ENCODE measurements around the gene NPY4R2. TPM values are rescaled to one million over a fixed set of nuclear protein-coding genes. Genes with fewer than 3 reads are reported as not detected.
"Not testable (repeated sequence)": the region's sequence is repeated elsewhere in the genome, so short reads cannot be mapped to it uniquely, and the experiment has no call there.

The NPY4R2 gene
- total RNA-seq (not detected), total RNA-seq (0 reads per million in 172 experiments)
- polyA plus RNA-seq (2013, experiment 1 of 2), result not detected
- polyA plus RNA-seq (2013, experiment 2 of 2), result not detected

- POLR2A ChIA-PET, result not testable (repeated sequence)
These were observed at the start of gene NPY4R2 for GRCh38 chr10:47918475-47918874. Gene NPY4R2 (plus strand): TSS chr10:47918662. CDS start chr10:47921988, 3,326 bp downstream.

GRCh38 chr10:47870887-47871286 is 47.6 kb upstream of the NPY4R2 start:
- CTCF ChIA-PET; H3K27ac Mint-ChIP-seq; ATAC-seq (ENCODE audit: poor library complexity); H3K36me3 ChIP-seq (ENCODE audit: insufficient read depth, low read length); DNase-seq; H3K9me3 ChIP-seq (ENCODE audit: control insufficient read depth in 1 of 2, insufficient read depth in 1 of 2, low read length in 2 of 2); H3K9me3 Mint-ChIP-seq; H3K27me3 ChIP-seq (ENCODE audit: control insufficient read depth in 1 of 2, insufficient read depth in 2 of 2, low read length in 2 of 2); H3K27me3 Mint-ChIP-seq; intact Hi-C loops (cut with DNase I, micrococcal nuclease); H3K36me3 Mint-ChIP-seq (ENCODE audit: low read depth); H3K27ac ChIP-seq (ENCODE audit: low read depth in 1 of 2, low read length in 2 of 2); H3K4me3 ChIP-seq (ENCODE audit: low read length); H3K4me3 Mint-ChIP-seq; POLR2A ChIA-PET; H3K4me1 ChIP-seq (ENCODE audit: insufficient read depth, low read length); H3K4me1 Mint-ChIP-seq (ENCODE audit: low read depth): not testable (repeated sequence)

More at GRCh38 chr10:47918475-47918874, at the start of gene NPY4R2:
- H3K27ac ChIP-seq (ENCODE audit: low read depth in 1 of 2, low read length in 2 of 2); intact Hi-C loops (cut with DNase I, micrococcal nuclease); H3K9me3 ChIP-seq (ENCODE audit: control insufficient read depth in 1 of 2, insufficient read depth in 1 of 2, low read length in 2 of 2); H3K4me1 Mint-ChIP-seq (ENCODE audit: low read depth); H3K9me3 Mint-ChIP-seq; H3K4me3 ChIP-seq (ENCODE audit: low read length); H3K4me3 Mint-ChIP-seq; ATAC-seq (ENCODE audit: poor library complexity); H3K27ac Mint-ChIP-seq; H3K27me3 Mint-ChIP-seq; H3K36me3 Mint-ChIP-seq (ENCODE audit: low read depth); CTCF ChIA-PET; DNase-seq; H3K4me1 ChIP-seq (ENCODE audit: insufficient read depth, low read length); H3K27me3 ChIP-seq (ENCODE audit: control insufficient read depth in 1 of 2, insufficient read depth in 2 of 2, low read length in 2 of 2); H3K36me3 ChIP-seq (ENCODE audit: insufficient read depth, low read length): not testable (repeated sequence)

GRCh38 chr10:47871485-47872180 is 46.8 kb upstream of the NPY4R2 start:
- H3K9me3 ChIP-seq (ENCODE audit: control insufficient read depth in 1 of 2, insufficient read depth in 1 of 2, low read length in 2 of 2); ATAC-seq (ENCODE audit: poor library complexity); H3K36me3 ChIP-seq (ENCODE audit: insufficient read depth, low read length); H3K27ac ChIP-seq (ENCODE audit: low read depth in 1 of 2, low read length in 2 of 2); H3K36me3 Mint-ChIP-seq (ENCODE audit: low read depth); POLR2A ChIA-PET; H3K27ac Mint-ChIP-seq; H3K4me1 Mint-ChIP-seq (ENCODE audit: low read depth); H3K27me3 Mint-ChIP-seq; H3K4me3 Mint-ChIP-seq; H3K9me3 Mint-ChIP-seq; H3K27me3 ChIP-seq (ENCODE audit: control insufficient read depth in 1 of 2, insufficient read depth in 2 of 2, low read length in 2 of 2); CTCF ChIA-PET; H3K4me1 ChIP-seq (ENCODE audit: insufficient read depth, low read length); intact Hi-C loops (cut with DNase I, micrococcal nuclease); DNase-seq; H3K4me3 ChIP-seq (ENCODE audit: low read length): not testable (repeated sequence)

GRCh38 chr10:47872236-47872635 is 46.2 kb upstream of the NPY4R2 start:
- H3K4me1 ChIP-seq (ENCODE audit: insufficient read depth, low read length); H3K27me3 ChIP-seq (ENCODE audit: control insufficient read depth in 1 of 2, insufficient read depth in 2 of 2, low read length in 2 of 2); H3K4me1 Mint-ChIP-seq (ENCODE audit: low read depth); H3K9me3 ChIP-seq (ENCODE audit: control insufficient read depth in 1 of 2, insufficient read depth in 1 of 2, low read length in 2 of 2); H3K36me3 ChIP-seq (ENCODE audit: insufficient read depth, low read length); H3K27me3 Mint-ChIP-seq; CTCF ChIA-PET; H3K27ac ChIP-seq (ENCODE audit: low read depth in 1 of 2, low read length in 2 of 2); H3K4me3 ChIP-seq (ENCODE audit: low read length); DNase-seq; H3K27ac Mint-ChIP-seq; H3K4me3 Mint-ChIP-seq; H3K36me3 Mint-ChIP-seq (ENCODE audit: low read depth); intact Hi-C loops (cut with DNase I, micrococcal nuclease); POLR2A ChIA-PET; ATAC-seq (ENCODE audit: poor library complexity); H3K9me3 Mint-ChIP-seq: not testable (repeated sequence)

- H3K4me3 Mint-ChIP-seq; H3K9me3 Mint-ChIP-seq; ATAC-seq (ENCODE audit: poor library complexity); H3K4me3 ChIP-seq (ENCODE audit: low read length); H3K36me3 ChIP-seq (ENCODE audit: insufficient read depth, low read length); DNase-seq; H3K27me3 ChIP-seq (ENCODE audit: control insufficient read depth in 1 of 2, insufficient read depth in 2 of 2, low read length in 2 of 2); H3K27ac Mint-ChIP-seq; H3K4me1 ChIP-seq (ENCODE audit: insufficient read depth, low read length); CTCF ChIA-PET; H3K36me3 Mint-ChIP-seq (ENCODE audit: low read depth); intact Hi-C loops (cut with DNase I, micrococcal nuclease); H3K9me3 ChIP-seq (ENCODE audit: control insufficient read depth in 1 of 2, insufficient read depth in 1 of 2, low read length in 2 of 2); POLR2A ChIA-PET; H3K4me1 Mint-ChIP-seq (ENCODE audit: low read depth); H3K27ac ChIP-seq (ENCODE audit: low read depth in 1 of 2, low read length in 2 of 2); H3K27me3 Mint-ChIP-seq: not testable (repeated sequence)
These were observed 34.2 kb upstream of the NPY4R2 start for GRCh38 chr10:47884239-47884638.

GRCh38 chr10:47884934-47885333 is 33.5 kb upstream of the NPY4R2 start:
- CTCF ChIA-PET; H3K27me3 Mint-ChIP-seq; H3K27ac ChIP-seq (ENCODE audit: low read depth in 1 of 2, low read length in 2 of 2); POLR2A ChIA-PET; H3K9me3 Mint-ChIP-seq; DNase-seq; H3K27ac Mint-ChIP-seq; H3K36me3 Mint-ChIP-seq (ENCODE audit: low read depth); H3K4me3 Mint-ChIP-seq; H3K4me3 ChIP-seq (ENCODE audit: low read length); H3K36me3 ChIP-seq (ENCODE audit: insufficient read depth, low read length); H3K27me3 ChIP-seq (ENCODE audit: control insufficient read depth in 1 of 2, insufficient read depth in 2 of 2, low read length in 2 of 2); H3K4me1 Mint-ChIP-seq (ENCODE audit: low read depth); H3K9me3 ChIP-seq (ENCODE audit: control insufficient read depth in 1 of 2, insufficient read depth in 1 of 2, low read length in 2 of 2); ATAC-seq (ENCODE audit: poor library complexity); intact Hi-C loops (cut with DNase I, micrococcal nuclease); H3K4me1 ChIP-seq (ENCODE audit: insufficient read depth, low read length): not testable (repeated sequence)

- H3K4me1 Mint-ChIP-seq (ENCODE audit: low read depth); H3K27ac ChIP-seq (ENCODE audit: low read depth in 1 of 2, low read length in 2 of 2); H3K36me3 ChIP-seq (ENCODE audit: insufficient read depth, low read length); H3K4me3 Mint-ChIP-seq; DNase-seq; H3K27ac Mint-ChIP-seq; H3K4me3 ChIP-seq (ENCODE audit: low read length); H3K36me3 Mint-ChIP-seq (ENCODE audit: low read depth); POLR2A ChIA-PET; H3K4me1 ChIP-seq (ENCODE audit: insufficient read depth, low read length); H3K27me3 Mint-ChIP-seq; ATAC-seq (ENCODE audit: poor library complexity); H3K9me3 ChIP-seq (ENCODE audit: control insufficient read depth in 1 of 2, insufficient read depth in 1 of 2, low read length in 2 of 2); H3K9me3 Mint-ChIP-seq; H3K27me3 ChIP-seq (ENCODE audit: control insufficient read depth in 1 of 2, insufficient read depth in 2 of 2, low read length in 2 of 2); intact Hi-C loops (cut with DNase I, micrococcal nuclease); CTCF ChIA-PET: not testable (repeated sequence)
These were observed 32.1 kb upstream of the NPY4R2 start for GRCh38 chr10:47886356-47886755.
